Uterus (tissue), 4 donors: ENCODE measurements around the gene LIMS2. TPM values are rescaled to one million over a fixed set of nuclear protein-coding genes. Genes with fewer than 3 reads are reported as not detected.

Experiments
- DNase-seq, 2 donors: peaks; one replicate each; pipeline ENCODE4 v3.0.0-alpha.2; 2019 to 2020
- H3K27ac ChIP-seq, 2 donors: fragments of 200-600 bp; sonication (generic); 1 replicate in 1 of 2; 2 replicates in 1 of 2; pipeline ENCODE4 v1.5.1; 2016 to 2018
- H3K27me3 ChIP-seq, 2 donors: fragments of 200-600 bp; sonication (generic); one replicate each; pipeline ENCODE4 v1.5.1; 2018 to 2019; ENCODE audit warnings: control low read depth in 1 of 2
- H3K36me3 ChIP-seq, 2 donors: fragments of 200-600 bp; sonication (generic); one replicate each; pipeline ENCODE4 v1.5.1; 2019; ENCODE audit warnings: control low read depth in 1 of 2
- H3K4me1 ChIP-seq, 2 donors: fragments of 200-600 bp; sonication (generic); one replicate each; pipeline ENCODE4 v1.5.1; 2018 to 2019; ENCODE audit warnings: control low read depth in 1 of 2
- H3K4me3 ChIP-seq, 2 donors: fragments of 200-600 bp; sonication (generic); 1 replicate in 1 of 2; 2 replicates in 1 of 2; pipeline ENCODE4 v1.5.1; 2018 to 2019; ENCODE audit warnings: mild to moderate bottlenecking in 1 of 2
- H3K9me3 ChIP-seq, 2 donors: fragments of 200-600 bp; sonication (generic); one replicate each; pipeline ENCODE4 v1.5.1; 2019; ENCODE audit warnings: control low read depth in 1 of 2
- CTCF ChIP-seq, 4 experiments: fragments of 200-600 bp in 2 of 4; fragments of 450-650 bp in 2 of 4; sonication (generic) in 2 of 4; IDR thresholded peaks; one replicate each; pipeline ENCODE4 v1.5.1; 2016 to 2019; ENCODE audit warnings: antibody characterized with exemption in 4 of 4, mild to moderate bottlenecking in 2 of 4, moderate library complexity in 1 of 4
- POLR2A ChIP-seq, 2 donors: fragments of 450-650 bp; IDR thresholded peaks; one replicate each; pipeline ENCODE4 v1.6.1; 2016; ENCODE audit warnings: antibody characterized with exemption in 2 of 2, mild to moderate bottlenecking in 1 of 2, moderate library complexity in 1 of 2
- intact Hi-C: fragments of 100-400 bp; cut with DNase I; formaldehyde crosslinking; loops from one replicate; pipeline ENCODE4 v1.15.1; 2023; ENCODE audit warnings: low total_unique reads
- total RNA-seq, 4 donors: library from RNA; depleted of rRNA in 3 of 4; stranded (reverse); fragments of >200 nt in 3 of 4; gene quantifications; one replicate each; pipeline versions ENCODE4 v1.1.0 to v1.2.4, GENCODE V29; 2014 to 2023
- donor health status: DM: yes; HTN: yes; CAD: no.

LIMS2 gene
- total RNA-seq, 4 donors from 2014 or later: 15.8 to 298 (median 66.2) TPM

GRCh38 chr2:127609031-127609751, 66.1 kb downstream of the LIMS2 start:
- DNase-seq: no peak
- Histone ChIP-seq H3K9me3 (no peaks in the 10 kb centered on the region), H3K27me3 (no peaks in the 10 kb centered on the region), H3K27ac (no peak overlapping the region), H3K4me3 (no peak overlapping the region), H3K4me1 (no peaks in the 10 kb centered on the region), H3K36me3 (no peaks in the 10 kb centered on the region)
- TF ChIP-seq CTCF (IDR thresholded peaks at IDR 0.05): no peak
- no peak for TF ChIP-seq POLR2A (IDR thresholded peaks at IDR 0.05)
- intact Hi-C loops: no loop called here

- Histone ChIP-seq H3K27me3 (no peaks in the 10 kb centered on the region), H3K36me3 (no peaks in the 10 kb centered on the region), H3K9me3 (no peaks in the 10 kb centered on the region), H3K27ac (no peak overlapping the region), H3K4me1 (no peaks in the 10 kb centered on the region), H3K4me3 (no peak overlapping the region)
- intact Hi-C loops: no loop called here
- TF ChIP-seq CTCF (IDR thresholded peaks at IDR 0.05) (no peak), POLR2A (IDR thresholded peaks at IDR 0.05) (no peak)
- no peak for DNase-seq
These were observed 67.0 kb downstream of the LIMS2 start for GRCh38 chr2:127608061-127609030.

DNA sequence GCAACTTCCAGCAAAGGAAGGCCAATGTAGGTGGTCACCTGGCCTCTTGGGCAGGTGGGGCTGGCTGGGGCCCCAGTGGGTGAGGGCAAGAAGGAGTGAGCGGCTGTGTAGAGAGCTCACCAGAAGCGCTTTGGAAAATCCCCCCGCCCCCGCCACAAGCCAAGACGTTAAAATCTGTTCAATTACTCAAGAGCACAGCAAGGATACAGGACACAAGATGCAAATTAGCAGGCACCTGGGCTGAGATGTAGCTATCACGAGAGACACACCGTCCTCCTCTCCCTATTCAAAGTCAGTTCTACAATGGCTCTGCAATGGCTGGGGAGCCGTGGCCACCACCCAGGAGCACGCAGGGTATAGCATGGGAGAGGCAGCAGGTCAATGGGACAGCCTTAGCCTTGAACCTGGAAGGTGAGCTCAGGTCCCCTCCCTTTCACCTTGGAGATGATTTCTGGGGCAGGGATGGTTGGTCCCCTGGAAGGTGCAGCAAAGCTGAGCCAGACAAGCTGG, 67.9 kb downstream of the LIMS2 start:
- Histone ChIP-seq H3K4me1 (no peaks in the 10 kb centered on the region), H3K27ac (no peak overlapping the region), H3K4me3 (no peak overlapping the region), H3K36me3 (no peaks in the 10 kb centered on the region), H3K9me3 (no peaks in the 10 kb centered on the region), H3K27me3 (no peaks in the 10 kb centered on the region)
- TF ChIP-seq CTCF (IDR thresholded peaks at IDR 0.05): no peak
- TF ChIP-seq POLR2A (IDR thresholded peaks at IDR 0.05): no peak
- intact Hi-C loops: no loop called here
- DNase-seq: no peak

GRCh38 chr2:127606625-127607398, 68.5 kb downstream of the LIMS2 start:
- Histone ChIP-seq H3K36me3 (no peaks in the 10 kb centered on the region), H3K4me3 (no peak overlapping the region), H3K27ac (no peak overlapping the region), H3K27me3 (no peaks in the 10 kb centered on the region), H3K4me1 (no peaks in the 10 kb centered on the region), H3K9me3 (no peaks in the 10 kb centered on the region)
- TF ChIP-seq POLR2A (IDR thresholded peaks at IDR 0.05) (no peak), CTCF (IDR thresholded peaks at IDR 0.05) (no peak)
- no peak for DNase-seq
- intact Hi-C loops: no loop called here
